Astrocyte of the cerebellum (primary cell): ENCODE measurements around the gene MNT.

Experiments
- DNase-seq: peaks from one replicate; pipeline ENCODE4 v3.0.0-alpha.2; 2011; ENCODE audit warnings: low read depth
- H3K4me3 ChIP-seq: 2 replicates; pipeline ENCODE4 v1.5.1; 2011; ENCODE audit warnings: mild to moderate bottlenecking, low read depth, low read length, moderate library complexity
- in situ Hi-C: cut with HindIII; loops from 2 replicates; pipeline ENCODE4 v1.10.0; 2017; ENCODE audit warnings: low sequenced_read_pairs
- TF ChIP-seq, protein P1 (sequence below): IDR thresholded peaks from 2 replicates; pipeline ENCODE4 v1.5.1; 2012; ENCODE audit warnings: low read length, low read depth, moderate library complexity, mild to moderate bottlenecking; ENCODE audit errors: missing control alignments

Gene MNT

DNA sequence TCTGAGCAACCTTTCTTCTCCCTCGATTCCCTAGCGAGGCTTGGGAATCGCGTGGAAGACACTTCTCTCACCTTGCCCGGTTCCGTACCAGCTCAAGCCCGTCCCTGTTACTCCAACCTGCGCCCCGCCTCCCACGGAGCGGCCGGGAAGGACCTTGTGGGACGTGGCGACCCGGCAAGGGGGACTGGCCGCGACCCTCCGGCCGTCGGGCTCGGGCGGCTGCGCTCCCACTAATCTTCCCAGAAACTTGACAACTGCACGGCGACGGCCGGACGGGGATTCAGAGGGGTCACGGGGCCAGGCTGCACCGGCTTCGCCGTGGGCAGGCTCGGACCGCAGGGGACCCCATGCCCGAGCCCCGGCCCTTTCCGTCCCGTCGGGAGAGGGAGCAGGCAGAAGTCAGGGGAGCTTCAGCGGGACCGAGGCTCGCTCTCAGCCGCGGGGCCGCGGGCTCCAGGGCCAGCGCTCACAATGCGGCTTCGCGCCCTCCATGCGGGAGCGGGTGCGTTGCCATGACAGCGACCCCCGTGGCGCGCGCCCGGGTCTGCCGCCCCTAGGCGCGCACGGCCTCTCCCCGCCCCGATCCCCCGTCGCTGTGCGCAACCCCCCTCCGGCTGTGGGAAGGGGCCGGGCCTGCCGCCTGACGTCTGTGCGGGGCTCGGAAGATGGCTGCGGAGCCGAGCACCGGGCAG, 63.9 kb downstream of the MNT start, which contains the start of gene SGSM2:
Gene SGSM2, plus strand, starts transcription at position 650 of the 692 bp plus-strand sequence. CDS start 188 bp downstream, outside the sequence.
- no peak for DNase-seq
- peak within 1 kb of the TSS; percentile 93 for H3K4me3 ChIP-seq

DNA sequence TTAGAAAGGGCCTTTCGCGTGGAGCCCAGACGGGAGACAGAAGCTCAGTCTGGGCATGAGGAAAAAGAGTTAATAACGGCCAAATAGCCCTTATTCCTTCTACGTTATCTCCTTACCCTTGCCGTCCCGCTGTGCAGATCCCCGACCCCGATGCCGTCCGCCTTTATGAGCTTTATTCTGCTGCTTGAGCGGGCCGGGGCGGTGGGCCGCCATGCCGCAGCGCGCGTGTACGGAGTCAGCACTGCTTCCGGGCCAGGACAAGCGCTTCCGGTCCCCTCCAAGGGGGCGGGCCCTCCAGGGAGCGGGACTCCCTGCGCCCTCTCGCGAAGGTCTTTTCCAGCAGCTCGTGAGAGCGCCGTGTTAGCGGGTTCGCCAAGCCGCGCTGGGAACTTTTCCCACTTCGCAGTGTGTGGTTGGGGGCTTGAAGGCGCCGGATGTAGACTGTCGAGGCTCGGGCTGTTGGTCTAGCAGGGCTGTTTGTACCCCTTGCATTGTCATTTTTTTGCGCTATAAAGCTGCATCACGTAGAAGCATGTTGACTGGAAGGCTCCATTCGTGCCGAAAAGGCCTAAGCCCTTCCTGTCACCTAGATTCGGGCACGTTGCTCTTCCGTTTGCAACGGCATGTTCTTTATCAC, 64.5 kb downstream of the MNT start, which contains the start of gene TSR1:
Gene TSR1, minus strand, starts transcription at position 243 of the 637 bp plus-strand sequence. Its CDS starts 30 bp downstream, at position 213.
- peak; percentile 80 for DNase-seq
- in situ Hi-C loops = no loop called here
- peak within 1 kb of the TSS; percentile 93 for H3K4me3 ChIP-seq
- TF ChIP-seq, protein P1, sequence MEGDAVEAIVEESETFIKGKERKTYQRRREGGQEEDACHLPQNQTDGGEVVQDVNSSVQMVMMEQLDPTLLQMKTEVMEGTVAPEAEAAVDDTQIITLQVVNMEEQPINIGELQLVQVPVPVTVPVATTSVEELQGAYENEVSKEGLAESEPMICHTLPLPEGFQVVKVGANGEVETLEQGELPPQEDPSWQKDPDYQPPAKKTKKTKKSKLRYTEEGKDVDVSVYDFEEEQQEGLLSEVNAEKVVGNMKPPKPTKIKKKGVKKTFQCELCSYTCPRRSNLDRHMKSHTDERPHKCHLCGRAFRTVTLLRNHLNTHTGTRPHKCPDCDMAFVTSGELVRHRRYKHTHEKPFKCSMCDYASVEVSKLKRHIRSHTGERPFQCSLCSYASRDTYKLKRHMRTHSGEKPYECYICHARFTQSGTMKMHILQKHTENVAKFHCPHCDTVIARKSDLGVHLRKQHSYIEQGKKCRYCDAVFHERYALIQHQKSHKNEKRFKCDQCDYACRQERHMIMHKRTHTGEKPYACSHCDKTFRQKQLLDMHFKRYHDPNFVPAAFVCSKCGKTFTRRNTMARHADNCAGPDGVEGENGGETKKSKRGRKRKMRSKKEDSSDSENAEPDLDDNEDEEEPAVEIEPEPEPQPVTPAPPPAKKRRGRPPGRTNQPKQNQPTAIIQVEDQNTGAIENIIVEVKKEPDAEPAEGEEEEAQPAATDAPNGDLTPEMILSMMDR = peak; percentile 4

More for the DNA sequence above, 63.9 kb downstream of the MNT start, which contains the start of gene SGSM2:
- TF ChIP-seq, protein P1 = no peak
- in situ Hi-C loops = no loop called here

DNA sequence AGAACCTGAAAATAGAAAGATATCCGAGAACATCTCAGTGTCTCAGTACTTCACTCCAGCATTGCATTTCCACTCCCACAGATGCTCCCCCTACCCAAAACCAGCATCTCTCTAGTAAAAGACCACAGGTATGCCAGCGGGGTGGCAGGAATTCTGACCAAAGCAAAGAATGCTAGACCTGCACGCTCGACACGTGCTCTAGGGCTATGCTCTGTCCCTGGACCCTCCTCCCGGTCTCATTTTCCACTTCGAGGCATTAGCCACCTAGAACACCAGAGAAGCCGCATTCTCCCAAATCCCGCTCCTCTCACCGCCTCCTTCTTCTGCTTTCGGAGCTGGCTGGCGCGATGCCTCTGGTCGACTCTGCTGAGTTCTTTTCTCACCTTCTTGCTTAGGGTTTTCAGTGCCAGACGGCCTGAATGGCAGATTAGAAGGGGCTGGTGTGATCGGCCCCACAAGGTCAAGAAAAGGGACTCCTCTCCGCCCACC, 65.1 kb downstream of the MNT start:
- peak overlapping the region; percentile 93 for H3K4me3 ChIP-seq
- TF ChIP-seq, protein P1 = no peak
- in situ Hi-C loops = no loop called here
- DNase-seq = no peak
